Measurements from ENCODE around the gene KIAA0513. TPM values are rescaled to one million over a fixed set of nuclear protein-coding genes. Genes with fewer than 3 reads are reported as not detected.

Gene KIAA0513
- total RNA-seq, 1 donor from 2014 or later, result 10.3 TPM

- H3K36me3 Mint-ChIP-seq (ENCODE audit: low read depth), result no peaks in the 10 kb centered on the region
- no peak for DNase-seq (ENCODE audit: low read depth, low spot score)
- no peak overlapping the region for H3K27ac Mint-ChIP-seq (ENCODE audit: unreplicated experiment)
- H3K4me3 Mint-ChIP-seq, result no peak overlapping the region
- H3K4me1 Mint-ChIP-seq, result peaks cover 17% of the 10 kb centered on the region
- H3K27me3 Mint-ChIP-seq (ENCODE audit: low read depth), result no peaks in the 10 kb centered on the region
- TF ChIP-seq CTCF (conservative IDR thresholded peaks at IDR 0.05), result no peak
- H3K9me3 Mint-ChIP-seq, result no peaks in the 10 kb centered on the region
Measured at GRCh38 chr16:85045641-85046471, 18.3 kb downstream of the KIAA0513 start.

DNA sequence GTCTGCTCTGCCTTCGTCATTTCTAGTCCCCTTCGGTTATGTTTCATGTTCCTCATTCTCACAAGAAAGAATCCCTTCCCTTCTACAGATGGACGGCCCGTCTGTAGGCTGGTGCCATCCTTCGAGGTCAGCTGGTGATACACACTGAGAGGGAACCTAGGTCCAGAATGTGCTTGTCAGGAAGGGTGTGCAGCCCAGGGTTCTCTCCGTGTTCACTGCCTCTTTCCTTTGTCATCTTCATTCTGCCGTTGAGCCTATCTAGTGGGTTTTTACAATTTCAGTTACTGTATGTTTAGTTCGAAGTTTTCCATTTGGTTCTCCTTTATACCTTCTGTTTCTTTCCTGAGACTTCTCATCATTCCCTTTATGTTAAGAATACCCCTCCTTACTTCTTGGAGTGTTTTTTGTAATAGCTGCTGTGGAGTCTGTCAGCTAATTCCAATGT, 18.9 kb downstream of the KIAA0513 start:
- Mint-ChIP-seq H3K36me3 (ENCODE audit: low read depth) (no peaks in the 10 kb centered on the region), H3K4me1 (peaks cover 11% of the 10 kb centered on the region), H3K4me3 (no peak overlapping the region), H3K27me3 (ENCODE audit: low read depth) (no peaks in the 10 kb centered on the region), H3K27ac (ENCODE audit: unreplicated experiment) (no peak overlapping the region), H3K9me3 (no peaks in the 10 kb centered on the region)
- TF ChIP-seq CTCF (conservative IDR thresholded peaks at IDR 0.05), result no peak
- DNase-seq (ENCODE audit: low read depth, low spot score), result no peak

DNA sequence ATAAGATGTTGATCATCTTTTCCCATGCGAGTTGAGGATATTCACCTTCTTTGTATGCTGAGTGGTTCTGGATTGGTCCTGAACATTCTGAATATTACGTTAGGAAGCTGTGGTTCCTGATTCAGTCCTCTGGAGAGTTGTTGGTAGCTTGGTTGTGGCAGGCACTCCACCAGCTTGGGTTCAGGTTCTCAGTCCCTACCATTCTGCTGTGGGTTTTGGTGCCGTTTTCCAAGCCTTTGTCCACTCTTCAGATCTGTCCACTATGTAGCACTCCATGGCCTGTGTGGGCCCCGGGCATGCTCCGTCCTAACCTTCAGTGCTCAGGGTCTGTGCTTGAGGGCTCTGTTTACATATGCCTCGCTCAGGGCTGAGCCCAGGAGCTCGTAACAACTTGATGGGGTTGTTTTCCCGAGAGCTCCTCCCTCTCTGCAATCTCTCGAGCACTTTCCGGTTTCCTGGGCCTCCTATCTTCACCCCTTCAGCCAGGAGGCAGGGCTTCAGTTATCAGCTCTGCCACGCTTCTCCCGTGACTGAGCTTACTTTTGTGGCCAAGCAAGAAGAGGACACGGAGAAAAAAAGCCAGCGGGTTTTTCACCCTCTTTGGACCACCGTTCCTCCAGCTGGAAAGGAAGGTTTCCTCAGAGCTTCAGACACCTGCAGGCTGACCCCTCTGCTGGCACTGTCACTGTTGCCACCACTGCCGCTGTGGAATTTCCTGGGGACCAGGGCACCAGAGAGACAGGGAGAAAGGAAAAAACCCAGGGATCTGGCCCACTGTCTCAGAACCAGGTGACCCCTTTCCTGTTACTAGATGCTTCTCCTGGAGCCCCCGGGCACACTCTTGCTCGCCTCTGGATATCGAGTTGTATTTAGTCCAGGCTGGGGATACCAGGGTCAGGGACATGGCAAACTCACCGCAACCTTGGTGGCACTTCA, 19.6 kb downstream of the KIAA0513 start:
- H3K9me3 Mint-ChIP-seq, result no peaks in the 10 kb centered on the region
- no peak overlapping the region for H3K27ac Mint-ChIP-seq (ENCODE audit: unreplicated experiment)
- TF ChIP-seq CTCF (conservative IDR thresholded peaks at IDR 0.05), result no peak
- no peak for DNase-seq (ENCODE audit: low read depth, low spot score)
- H3K4me1 Mint-ChIP-seq, result peaks cover 4% of the 10 kb centered on the region
- H3K4me3 Mint-ChIP-seq, result no peak overlapping the region
- H3K36me3 Mint-ChIP-seq (ENCODE audit: low read depth), result no peaks in the 10 kb centered on the region
- no peaks in the 10 kb centered on the region for H3K27me3 Mint-ChIP-seq (ENCODE audit: low read depth)

DNA sequence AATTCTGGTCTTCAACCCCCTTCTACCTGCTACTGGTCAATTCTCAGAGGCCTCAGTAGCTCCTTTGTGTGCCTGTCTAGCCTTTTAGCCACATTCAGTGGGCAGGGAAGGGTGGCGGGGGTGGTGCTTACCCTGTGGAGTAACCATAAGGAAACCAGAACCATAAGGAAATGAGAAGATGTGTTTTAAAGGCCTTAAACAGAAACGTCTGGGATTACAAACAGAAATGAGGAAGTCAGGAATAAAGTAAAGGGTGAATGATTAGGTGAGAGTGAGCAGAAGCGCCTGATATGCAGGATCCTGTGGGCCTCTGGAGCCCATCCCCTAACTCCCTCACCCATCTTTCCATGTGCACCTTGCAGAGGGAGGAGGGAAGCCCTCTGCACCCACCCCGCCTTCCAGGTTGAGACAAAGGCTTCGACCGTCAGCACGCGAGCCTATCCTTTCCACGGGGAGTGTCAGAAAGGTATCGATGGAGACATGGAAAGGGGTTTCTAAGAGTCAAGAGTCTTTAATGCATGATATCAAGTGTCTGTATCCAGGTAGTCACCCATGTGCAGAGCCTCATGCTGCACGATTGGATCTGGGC, 20.4 kb downstream of the KIAA0513 start:
- no peaks in the 10 kb centered on the region for H3K36me3 Mint-ChIP-seq (ENCODE audit: low read depth)
- no peaks in the 10 kb centered on the region for H3K27me3 Mint-ChIP-seq (ENCODE audit: low read depth)
- H3K4me3 Mint-ChIP-seq, result no peak overlapping the region
- no peak overlapping the region for H3K27ac Mint-ChIP-seq (ENCODE audit: unreplicated experiment)
- DNase-seq (ENCODE audit: low read depth, low spot score), result no peak
- no peak for TF ChIP-seq CTCF (conservative IDR thresholded peaks at IDR 0.05)
- H3K9me3 Mint-ChIP-seq, result no peaks in the 10 kb centered on the region
- H3K4me1 Mint-ChIP-seq, result no peaks in the 10 kb centered on the region

GRCh38 chr16:85048921-85049562, 21.4 kb downstream of the KIAA0513 start:
- Mint-ChIP-seq H3K27me3 (ENCODE audit: low read depth) (no peaks in the 10 kb centered on the region), H3K4me3 (no peak overlapping the region), H3K4me1 (no peaks in the 10 kb centered on the region), H3K9me3 (no peaks in the 10 kb centered on the region), H3K27ac (ENCODE audit: unreplicated experiment) (no peak overlapping the region), H3K36me3 (ENCODE audit: low read depth) (no peaks in the 10 kb centered on the region)
- TF ChIP-seq CTCF (conservative IDR thresholded peaks at IDR 0.05), result no peak
- DNase-seq (ENCODE audit: low read depth, low spot score), result no peak

All from neural crest cell (in vitro differentiated cells).